Measurements from ENCODE around the gene FNDC3B.

- no peak for TF ChIP-seq CTCF (IDR thresholded peaks at IDR 0.05; ENCODE audit: low read depth, low read length, missing input control)
- no peak for TF ChIP-seq ZBTB33 (IDR thresholded peaks at IDR 0.05)
- no peak for TF ChIP-seq YY1 (IDR thresholded peaks at IDR 0.05)
- no peak for TF ChIP-seq ATF3 (IDR thresholded peaks at IDR 0.05)
- no peak for TF ChIP-seq JUND (IDR thresholded peaks at IDR 0.05)
- no peak for TF ChIP-seq REST (IDR thresholded peaks at IDR 0.05)
- TF ChIP-seq EGR1 (IDR thresholded peaks at IDR 0.05; ENCODE audit: low read depth in 2 of 2) = no peak
- TF ChIP-seq GABPA (IDR thresholded peaks at IDR 0.05 in 1 of 2, conservative IDR thresholded peaks at IDR 0.05 in 1 of 2) = no peak
- no peak for TF ChIP-seq RXRA (IDR thresholded peaks at IDR 0.05)
- TF ChIP-seq FOXA1 (IDR thresholded peaks at IDR 0.05) = no peak
- no peak for TF ChIP-seq MAX (IDR thresholded peaks at IDR 0.05)
- no peak for TF ChIP-seq RAD21 (IDR thresholded peaks at IDR 0.05)
- TF ChIP-seq SP1 (IDR thresholded peaks at IDR 0.05) = no peak
- no peak for TF ChIP-seq HNF4A (conservative IDR thresholded peaks at IDR 0.05)
Observed at GRCh38 chr3:172182797-172183196, 143.4 kb downstream of the FNDC3B start.

Data from liver (tissue), 3 donors.